SKM-1 treated with dmso at 0.1 percent for 144 hours (cell line): Measurements from ENCODE around the gene PTPRB.

Source experiments
- DNase-seq: peaks from one replicate; lab custom pipeline; 2025; ENCODE audit not compliant: unreplicated experiment; lab: John Stamatoyannopoulos, UW

The PTPRB gene

GRCh38 chr12:70644861-70645260 is 7.6 kb upstream of the PTPRB start:
- DNase-seq = no peak

DNA sequence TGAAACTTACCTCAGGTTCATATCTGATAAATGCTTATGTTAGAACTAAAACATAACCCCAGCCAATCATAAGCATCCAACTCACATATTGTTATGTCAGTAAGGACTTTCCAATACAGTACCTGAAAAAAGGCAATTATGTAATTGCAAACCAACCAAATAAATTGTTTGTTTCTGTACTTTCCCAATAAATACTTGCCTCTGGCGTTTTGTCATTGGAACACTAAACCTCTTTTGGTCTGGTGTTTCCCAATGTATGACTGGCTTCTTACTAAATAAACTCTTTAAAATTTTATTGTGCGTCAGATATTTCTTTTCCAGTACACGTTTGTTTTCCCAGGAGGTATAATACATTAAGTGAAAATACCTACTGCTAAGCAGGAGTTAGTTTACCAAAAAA is 6.7 kb upstream of the PTPRB start:
- DNase-seq = no peak

GRCh38 chr12:70641691-70642090 is 4.5 kb upstream of the PTPRB start:
- no peak for DNase-seq

DNA sequence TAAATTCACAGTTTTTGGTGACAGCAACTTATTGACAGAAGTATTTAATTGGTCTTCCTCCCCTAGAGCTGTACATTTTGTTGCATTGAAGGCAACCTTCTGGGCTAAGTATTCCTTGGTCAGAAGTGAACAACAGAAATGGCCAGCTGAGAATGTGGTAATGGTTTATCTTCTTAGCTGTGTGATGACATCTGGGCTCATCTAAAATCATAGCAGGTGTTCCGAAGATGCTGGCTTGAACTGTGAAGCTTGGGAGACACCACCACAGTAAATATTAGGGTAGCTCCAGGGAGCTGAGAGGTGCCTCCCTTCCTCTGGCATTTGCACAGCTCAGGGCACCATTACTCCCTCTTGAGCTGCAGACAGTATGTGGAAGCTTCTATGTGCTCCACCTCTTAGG is 3.7 kb upstream of the PTPRB start:
- DNase-seq = no peak

- DNase-seq = no peak
These were observed 2.3 kb upstream of the PTPRB start for GRCh38 chr12:70639535-70639934.

- DNase-seq = no peak
These were observed 1.6 kb upstream of the PTPRB start for GRCh38 chr12:70638639-70639360.

DNA sequence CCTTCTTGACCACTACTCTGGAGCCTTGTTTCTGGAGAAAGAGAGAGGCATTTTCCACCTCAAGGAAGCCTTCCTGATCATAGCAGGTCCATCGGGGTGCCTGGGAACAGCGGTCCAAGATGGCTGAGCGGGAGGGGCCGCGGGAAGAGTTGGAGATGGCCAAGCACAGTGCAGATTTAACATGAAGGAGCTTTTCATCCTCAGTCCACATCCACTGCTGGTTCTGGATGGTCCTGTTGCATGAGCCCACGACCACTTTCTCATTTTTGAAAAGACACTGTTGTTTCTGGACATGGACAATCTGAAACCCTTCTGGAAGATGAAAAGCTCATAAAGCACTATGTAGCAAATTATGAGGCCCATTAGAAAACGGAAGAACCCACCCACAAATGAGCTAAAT is 1.5 kb downstream of the PTPRB start:
- DNase-seq = no peak

DNA sequence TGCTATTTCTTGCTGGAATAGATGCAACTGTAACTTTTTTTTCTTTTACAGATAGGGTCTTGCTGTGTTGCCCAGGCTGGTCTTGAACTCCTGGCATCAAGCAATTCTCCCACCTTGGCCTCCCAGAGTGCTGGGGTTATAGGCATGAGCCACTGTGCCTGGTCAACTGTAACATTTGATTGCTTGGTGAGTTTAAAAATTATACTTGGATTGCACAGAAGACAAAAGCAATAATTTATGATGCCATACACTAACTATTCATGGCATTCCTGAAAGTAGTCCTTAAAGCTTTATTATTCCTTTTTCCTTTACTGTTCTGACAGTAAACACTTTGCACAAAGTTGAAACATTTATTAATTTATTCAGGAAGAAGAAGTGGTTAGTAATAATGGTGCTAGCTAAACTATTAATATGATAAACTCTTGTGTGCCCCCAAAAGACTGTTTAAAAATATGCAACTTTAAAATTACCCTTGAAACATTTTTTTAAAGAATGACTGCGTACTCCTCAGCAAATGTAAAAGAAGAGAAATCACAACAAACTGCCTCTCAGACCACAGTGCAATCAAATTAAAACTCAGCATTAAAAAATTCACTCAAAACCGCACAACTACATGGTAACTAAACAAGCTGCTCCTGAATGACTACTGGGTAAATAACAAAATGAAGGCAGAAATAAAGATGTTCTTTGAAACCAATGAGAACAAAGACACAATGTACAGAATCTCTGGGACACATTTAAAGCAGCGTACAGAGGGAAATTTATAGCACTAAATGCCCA is 8.3 kb downstream of the PTPRB start:
- no peak for DNase-seq

GRCh38 chr12:70627677-70628076 is 9.6 kb downstream of the PTPRB start:
- no peak for DNase-seq

DNA sequence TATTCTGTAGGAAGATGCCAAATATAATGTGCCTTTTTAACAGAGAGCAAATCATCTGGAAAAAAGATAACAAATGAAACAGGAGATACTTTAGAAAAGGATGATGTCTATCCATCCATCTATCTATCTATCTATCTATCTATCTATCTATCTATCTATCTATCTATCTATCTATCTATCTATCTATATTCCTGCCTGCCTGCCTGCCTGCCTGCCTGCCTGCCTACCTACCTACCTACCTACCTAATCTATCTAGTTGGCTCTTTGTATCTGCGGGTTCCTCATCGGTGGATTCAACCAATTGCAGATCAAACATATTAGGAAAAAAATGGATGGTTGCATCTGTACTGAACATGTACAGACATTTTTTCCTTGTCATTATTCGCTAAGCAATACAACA is 11.0 kb downstream of the PTPRB start:
- DNase-seq = no peak

- DNase-seq = no peak
These were observed 17.6 kb downstream of the PTPRB start for GRCh38 chr12:70619471-70620152.

- DNase-seq = no peak
These were observed 18.9 kb downstream of the PTPRB start for GRCh38 chr12:70618371-70618770.

- no peak for DNase-seq
These were observed 19.8 kb downstream of the PTPRB start for GRCh38 chr12:70617450-70617849.

- DNase-seq = no peak
These were observed 21.9 kb downstream of the PTPRB start for GRCh38 chr12:70615174-70615866.

- no peak for DNase-seq
These were observed 27.3 kb downstream of the PTPRB start for GRCh38 chr12:70609739-70610491.

DNA sequence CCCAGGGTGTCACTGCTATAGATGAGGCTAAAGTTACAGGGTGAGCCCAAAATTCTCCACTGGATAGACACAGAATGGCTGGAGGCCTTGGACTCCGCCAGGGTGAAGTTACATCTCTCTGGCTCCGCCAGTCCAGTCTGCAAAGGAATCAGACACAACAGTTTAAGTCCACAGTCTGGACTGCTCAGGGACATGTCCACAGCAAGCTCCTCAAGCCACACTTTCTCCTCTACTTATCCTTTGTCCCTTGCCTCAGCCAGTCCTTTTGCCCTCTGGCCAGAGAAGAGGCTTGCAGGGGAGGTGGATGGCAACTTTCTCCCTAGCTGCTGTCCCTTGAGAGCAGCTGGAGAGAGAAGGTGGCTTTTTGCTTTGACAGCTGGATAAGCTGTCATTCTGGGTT is 28.0 kb downstream of the PTPRB start:
- no peak for DNase-seq

GRCh38 chr12:70608184-70608583 is 29.0 kb downstream of the PTPRB start:
- DNase-seq = no peak

- no peak for DNase-seq
These were observed 30.1 kb downstream of the PTPRB start for GRCh38 chr12:70607107-70607506.

DNA sequence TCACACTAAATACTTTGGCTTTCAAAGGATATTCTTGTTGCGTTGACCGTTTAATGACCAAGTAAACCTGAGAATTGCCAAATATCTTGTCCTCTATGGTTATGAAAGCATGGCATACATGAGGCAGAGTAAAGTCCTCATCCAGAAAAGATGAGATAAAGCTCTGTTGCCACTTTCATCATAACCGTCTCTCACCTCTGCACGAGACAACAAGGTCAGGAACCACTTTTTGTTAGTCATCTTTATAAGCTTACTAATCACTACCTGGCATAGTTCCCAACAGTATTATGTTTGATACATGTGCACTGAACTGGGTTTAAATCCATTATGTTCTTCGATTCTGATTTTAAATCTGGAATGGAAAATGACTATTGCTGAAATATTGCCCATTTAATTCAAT is 31.3 kb downstream of the PTPRB start:
- DNase-seq = no peak

DNA sequence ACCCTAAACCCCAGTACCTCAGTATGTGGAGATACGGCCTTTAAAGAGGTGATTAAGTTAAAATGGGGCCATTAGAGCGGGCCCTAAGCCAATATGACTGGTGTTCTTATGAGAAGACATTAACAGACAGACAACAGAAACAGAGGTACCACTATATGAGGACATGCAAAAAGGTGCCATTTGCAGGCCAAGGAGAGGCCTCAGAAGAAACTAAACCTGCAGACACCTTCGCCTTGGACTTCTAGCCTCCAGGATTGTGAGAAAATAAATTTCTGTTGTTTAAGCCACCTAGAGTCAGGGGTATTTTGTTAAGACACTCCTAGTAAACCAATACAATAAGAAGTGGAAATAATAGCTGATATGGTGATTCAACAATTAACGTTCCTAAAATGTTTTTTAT is 32.6 kb downstream of the PTPRB start:
- DNase-seq = no peak

- DNase-seq = no peak
These were observed 34.2 kb downstream of the PTPRB start for GRCh38 chr12:70603044-70603443.
